LNCaP clone FGC (cell line): ENCODE results near the gene ST3GAL6.

Experiments
- DNase-seq: peaks from one replicate; pipeline ENCODE4 v3.0.0-alpha.2; 2011; ENCODE audit warnings: low read depth
- H3K4me3 ChIP-seq: 2 replicates; pipeline ENCODE4 v1.5.1; 2011; ENCODE audit warnings: mild to moderate bottlenecking, low read depth, low read length, control low read depth
- CTCF ChIP-seq: IDR thresholded peaks from 2 replicates; pipeline ENCODE4 v1.5.1; 2012; ENCODE audit warnings: mild to moderate bottlenecking; ENCODE audit not compliant: control insufficient read depth, insufficient read depth; ENCODE audit errors: extremely low read depth

The ST3GAL6 gene

GRCh38 chr3:98732286-98733052, 30.7 kb upstream of the ST3GAL6 start:
- no peak for DNase-seq
- H3K4me3 ChIP-seq, result peak overlapping the region; percentile 46
- no peak for TF ChIP-seq CTCF

GRCh38 chr3:98733053-98733811, 29.9 kb upstream of the ST3GAL6 start:
- no peak for DNase-seq
- no peak for TF ChIP-seq CTCF
- H3K4me3 ChIP-seq, result peak overlapping the region; percentile 46

- TF ChIP-seq CTCF, result no peak
Observed at GRCh38 chr3:98733812-98734281, 29.3 kb upstream of the ST3GAL6 start.

GRCh38 chr3:98734306-98734705, 28.8 kb upstream of the ST3GAL6 start:
- no peak for TF ChIP-seq CTCF
- no peak overlapping the region for H3K4me3 ChIP-seq
- DNase-seq, result no peak

More at GRCh38 chr3:98733812-98734281, 29.3 kb upstream of the ST3GAL6 start:
- H3K4me3 ChIP-seq, result no peak overlapping the region
- DNase-seq, result peak; percentile 56

- H3K4me3 ChIP-seq, result no peak overlapping the region
- TF ChIP-seq CTCF, result no peak
- DNase-seq, result no peak
Observed at GRCh38 chr3:98734735-98735134, 28.4 kb upstream of the ST3GAL6 start.

GRCh38 chr3:98735296-98735695, 27.8 kb upstream of the ST3GAL6 start:
- DNase-seq, result no peak
- no peak for TF ChIP-seq CTCF
- H3K4me3 ChIP-seq, result no peak overlapping the region
